ENCODE measurements around the gene PLA2G4A. TPM values are rescaled to one million over a fixed set of nuclear protein-coding genes. Genes with fewer than 3 reads are reported as not detected.

PLA2G4A gene
- total and polyA plus RNA-seq, 9 donors: 1.7 to 19.0 (median 9.0) TPM

- DNase-seq: no peak
- Histone ChIP-seq H3K4me3 (no peak overlapping the region), H3K36me3 (no peaks in the 10 kb centered on the region), H3K4me1 (ENCODE audit: insufficient read depth) (no peaks in the 10 kb centered on the region), H3K27me3 (no peaks in the 10 kb centered on the region), H3K9me3 (no peaks in the 10 kb centered on the region), H3K27ac (no peak overlapping the region)
- WGBS, 3 donors: 69 to 92% (median 89%) methylated on average over 3 of the region's 3 CpGs
- TF ChIP-seq POLR2A (IDR thresholded peaks at IDR 0.05) (no peak), EP300 (IDR thresholded peaks at IDR 0.05) (no peak), CTCF (IDR thresholded peaks at IDR 0.05) (no peak)
- intact Hi-C loops (cut with DNase I): no loop called here
Measured at GRCh38 chr1:186937016-186937670, 108.4 kb downstream of the PLA2G4A start.

GRCh38 chr1:186943891-186944686, 115.3 kb downstream of the PLA2G4A start:
- Histone ChIP-seq H3K9me3 (no peaks in the 10 kb centered on the region), H3K27me3 (no peaks in the 10 kb centered on the region), H3K4me1 (ENCODE audit: insufficient read depth) (no peaks in the 10 kb centered on the region), H3K27ac (no peak overlapping the region), H3K4me3 (no peak overlapping the region), H3K36me3 (no peaks in the 10 kb centered on the region)
- 81 to 89% (median 85%) methylated on average over 8 of the region's 8 CpGs for WGBS, 3 donors
- DNase-seq: no peak
- intact Hi-C loops (cut with DNase I): no loop called here
- TF ChIP-seq POLR2A (IDR thresholded peaks at IDR 0.05): no peak
- TF ChIP-seq CTCF (IDR thresholded peaks at IDR 0.05): no peak
- no peak for TF ChIP-seq EP300 (IDR thresholded peaks at IDR 0.05)

- H3K36me3 ChIP-seq: no peaks in the 10 kb centered on the region
- intact Hi-C loops (cut with DNase I): no loop called here
- no peak for DNase-seq
- 88 to 93% (median 92%) methylated on average over 4 of the region's 4 CpGs for WGBS, 3 donors
- no peaks in the 10 kb centered on the region for H3K9me3 ChIP-seq
- no peaks in the 10 kb centered on the region for H3K4me1 ChIP-seq (ENCODE audit: insufficient read depth)
- H3K27me3 ChIP-seq: no peaks in the 10 kb centered on the region
- H3K4me3 ChIP-seq: no peak overlapping the region
- H3K27ac ChIP-seq: no peak overlapping the region
- TF ChIP-seq POLR2A (IDR thresholded peaks at IDR 0.05): no peak
- TF ChIP-seq EP300 (IDR thresholded peaks at IDR 0.05): no peak
- no peak for TF ChIP-seq CTCF (IDR thresholded peaks at IDR 0.05)
Measured at GRCh38 chr1:186945146-186945545, 116.4 kb downstream of the PLA2G4A start.

GRCh38 chr1:186948535-186948934, 119.8 kb downstream of the PLA2G4A start:
- 87 to 90% (median 88%) methylated on average over 4 of the region's 4 CpGs for WGBS, 3 donors
- TF ChIP-seq CTCF (IDR thresholded peaks at IDR 0.05) (no peak), EP300 (IDR thresholded peaks at IDR 0.05) (no peak), POLR2A (IDR thresholded peaks at IDR 0.05) (no peak)
- no peak for DNase-seq
- H3K9me3 ChIP-seq: no peaks in the 10 kb centered on the region
- H3K4me3 ChIP-seq: no peak overlapping the region
- no peaks in the 10 kb centered on the region for H3K27me3 ChIP-seq
- no peaks in the 10 kb centered on the region for H3K4me1 ChIP-seq (ENCODE audit: insufficient read depth)
- no peak overlapping the region for H3K27ac ChIP-seq
- H3K36me3 ChIP-seq: no peaks in the 10 kb centered on the region
- intact Hi-C loops (cut with DNase I): no loop called here
